GM19351 (cell line): ENCODE measurements around the gene STRN4.
"Not testable (repeated sequence)": the region's sequence is repeated elsewhere in the genome, so short reads cannot be mapped to it uniquely, and the experiment has no call there.

Source experiments
- ATAC-seq: cut with Tn5 transposase; IDR thresholded peaks from one replicate; pipeline ENCODE4 v1.9.1; 2021; ENCODE audit warnings: mild to moderate bottlenecking, moderate library complexity; ENCODE audit not compliant: unreplicated experiment

STRN4 gene

DNA sequence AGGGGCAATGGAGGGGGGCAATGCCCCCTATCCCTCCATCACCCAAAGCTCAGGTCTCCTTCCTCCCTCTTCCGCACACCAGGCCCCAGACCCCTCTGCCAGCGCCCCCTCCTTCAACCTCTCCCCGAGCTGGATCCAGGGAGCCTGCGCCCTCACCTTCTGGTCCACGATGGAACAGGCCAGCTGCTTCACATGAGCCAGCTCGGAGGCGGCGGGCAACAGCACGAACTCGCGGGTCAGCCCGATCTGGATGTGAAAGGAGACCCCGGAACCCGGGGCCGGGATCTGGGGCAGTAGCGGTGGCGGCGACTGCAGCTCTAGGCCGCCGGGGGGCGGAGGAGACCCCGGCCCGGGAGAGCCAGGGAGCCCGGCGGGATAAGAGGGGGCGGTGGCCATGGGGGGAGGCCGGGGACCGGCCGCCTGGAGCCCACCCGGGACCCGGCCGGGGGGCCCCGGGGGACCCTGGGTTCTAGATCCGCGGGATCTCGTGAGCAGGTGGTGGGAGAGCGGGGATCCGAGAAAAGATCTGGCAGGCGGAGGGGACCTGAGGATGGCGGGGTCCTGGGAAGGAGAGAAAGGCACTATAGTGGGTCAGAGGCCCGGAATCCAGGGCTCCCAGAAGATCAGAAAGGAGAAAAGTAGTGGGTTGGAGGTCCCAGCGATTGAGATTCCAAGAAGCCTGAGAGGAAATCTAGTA lies 30.1 kb downstream of the STRN4 start:
- ATAC-seq = no peak

GRCh38 chr19:46715620-46715974 lies 30.7 kb downstream of the STRN4 start:
- ATAC-seq = no peak

- ATAC-seq = peak; percentile 28
Measured at GRCh38 chr19:46714444-46715106, 31.7 kb downstream of the STRN4 start.

DNA sequence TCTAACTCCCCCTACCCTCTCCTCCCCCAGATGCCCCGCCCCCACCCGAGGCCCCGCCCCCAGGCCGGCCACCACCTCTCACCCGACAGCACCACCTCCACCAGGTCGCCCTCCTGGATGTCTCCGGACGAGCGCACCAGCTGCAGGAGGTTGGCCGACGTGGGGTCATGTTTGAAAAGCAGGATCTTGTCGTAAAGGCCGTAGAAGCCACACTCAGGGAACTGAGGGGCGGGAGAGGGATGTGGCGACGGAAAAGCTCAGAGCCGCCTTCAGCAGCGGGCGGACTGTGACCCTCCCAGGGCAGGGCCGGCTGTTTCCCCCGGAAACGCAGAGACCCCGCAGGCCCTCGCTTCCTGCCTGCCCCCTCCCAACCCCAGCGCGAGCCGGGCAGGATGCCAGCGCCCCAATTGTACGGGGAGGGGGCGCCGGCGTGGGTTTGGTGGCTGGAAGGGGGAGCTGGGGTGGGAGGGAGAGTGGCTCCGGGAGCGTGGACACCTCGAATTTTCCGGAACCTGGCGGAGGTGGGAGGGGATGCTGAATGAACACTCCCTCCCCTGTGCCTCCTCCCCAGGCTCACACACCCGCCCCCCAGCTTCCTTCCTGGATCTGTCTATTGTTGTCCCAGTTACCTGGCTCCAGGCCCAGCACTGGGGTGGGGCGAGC lies 32.3 kb downstream of the STRN4 start:
- ATAC-seq = no peak

DNA sequence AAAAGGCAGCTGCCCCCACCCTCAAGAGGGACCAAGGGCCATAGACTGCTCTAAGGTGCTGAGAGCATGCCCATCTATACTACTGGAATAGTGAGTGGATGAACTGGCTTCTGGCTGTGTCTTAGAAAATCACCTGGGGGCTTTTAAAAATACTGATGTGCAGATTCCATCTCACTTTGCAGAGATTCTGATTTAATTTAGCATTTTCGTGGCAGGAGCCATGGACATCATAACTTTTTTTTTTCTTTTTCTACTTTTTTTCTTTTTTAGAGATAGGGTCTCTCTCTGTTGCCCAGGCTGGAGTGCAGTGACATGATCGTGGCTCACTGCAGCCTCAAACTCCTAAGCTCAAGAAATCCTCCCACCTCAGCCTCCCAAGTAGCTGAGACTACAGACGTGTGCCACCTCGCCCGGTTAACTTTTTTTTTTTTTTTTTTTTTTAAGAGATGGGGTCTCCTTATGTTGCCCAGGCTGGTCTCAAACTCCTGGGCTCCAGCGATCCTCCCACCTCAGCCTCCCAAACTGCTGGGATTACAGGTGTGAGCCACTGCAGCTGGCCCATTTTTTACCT lies 33.4 kb downstream of the STRN4 start:
- ATAC-seq = not testable (repeated sequence)

GRCh38 chr19:46710687-46711086 lies 35.6 kb downstream of the STRN4 start:
- no peak for ATAC-seq

GRCh38 chr19:46704379-46705076 lies 41.7 kb downstream of the STRN4 start:
- ATAC-seq = no peak

- no peak for ATAC-seq
Measured at GRCh38 chr19:46700704-46701103, 45.5 kb downstream of the STRN4 start.

DNA sequence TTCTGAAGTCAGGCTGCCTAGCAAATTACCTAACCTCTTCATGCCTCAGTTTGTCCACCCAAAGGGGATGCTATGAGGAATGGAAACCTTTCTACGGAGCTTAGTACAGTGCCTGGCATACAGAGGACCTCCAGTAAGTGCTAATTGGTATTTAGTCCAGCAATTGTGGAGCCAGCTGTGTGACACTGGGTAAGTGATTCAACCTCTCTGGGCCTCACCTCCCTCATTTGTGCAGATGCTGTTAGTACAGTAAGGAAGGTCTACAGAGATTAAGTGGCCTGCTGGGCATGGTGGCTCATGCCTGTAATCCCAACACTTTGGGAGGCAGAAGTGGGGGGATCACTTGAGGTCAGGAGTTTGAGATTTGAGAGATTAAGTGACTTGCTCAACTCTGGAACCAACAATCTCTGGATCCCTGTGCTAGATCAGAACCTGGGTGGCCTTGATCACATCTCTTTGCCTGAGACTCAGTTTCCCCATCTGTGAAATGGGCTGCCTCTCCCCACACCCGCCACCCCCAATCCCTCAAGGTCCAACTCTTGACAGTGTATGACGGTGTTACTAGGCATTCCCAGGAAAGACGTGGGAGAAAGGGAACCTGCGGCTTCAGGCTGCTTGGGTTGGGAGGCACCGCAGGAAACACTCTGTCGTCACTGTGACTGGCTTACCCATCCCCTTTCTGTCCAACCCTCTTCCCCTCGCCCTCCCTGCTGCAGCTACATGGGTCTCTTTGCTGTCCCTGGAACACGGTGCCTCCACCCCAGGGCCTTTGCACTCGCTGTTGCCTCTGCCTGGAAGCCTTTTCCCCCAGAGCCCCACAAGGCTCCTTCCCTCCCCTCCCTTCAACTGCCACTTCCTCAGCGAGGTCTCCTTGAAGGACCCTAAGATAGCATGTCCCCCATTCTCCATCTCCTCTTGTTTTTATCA lies 47.6 kb downstream of the STRN4 start:
- ATAC-seq = no peak

GRCh38 chr19:46697204-46697960 lies 48.9 kb downstream of the STRN4 start:
- ATAC-seq = no peak

GRCh38 chr19:46696866-46697203 lies 49.4 kb downstream of the STRN4 start:
- no peak for ATAC-seq

DNA sequence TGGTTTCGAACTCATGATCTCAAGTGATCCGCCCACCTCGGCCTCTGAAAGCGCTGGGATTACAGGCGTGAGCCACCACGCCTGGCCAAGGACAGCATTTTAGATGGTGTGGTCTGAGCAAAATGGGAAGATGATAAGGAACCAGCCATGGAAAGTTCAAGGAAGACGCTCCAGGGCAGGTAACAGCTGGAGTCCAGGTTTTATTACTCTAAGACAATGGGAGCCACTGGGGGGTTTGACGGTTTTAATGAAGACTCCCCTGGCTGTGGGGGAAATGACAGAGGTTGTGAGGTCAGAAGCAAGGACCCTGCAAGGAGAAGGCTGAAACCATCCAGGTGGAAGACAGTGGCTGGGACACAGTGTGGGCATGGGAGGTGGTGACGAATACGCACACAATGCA lies 50.2 kb downstream of the STRN4 start:
- ATAC-seq = no peak

DNA sequence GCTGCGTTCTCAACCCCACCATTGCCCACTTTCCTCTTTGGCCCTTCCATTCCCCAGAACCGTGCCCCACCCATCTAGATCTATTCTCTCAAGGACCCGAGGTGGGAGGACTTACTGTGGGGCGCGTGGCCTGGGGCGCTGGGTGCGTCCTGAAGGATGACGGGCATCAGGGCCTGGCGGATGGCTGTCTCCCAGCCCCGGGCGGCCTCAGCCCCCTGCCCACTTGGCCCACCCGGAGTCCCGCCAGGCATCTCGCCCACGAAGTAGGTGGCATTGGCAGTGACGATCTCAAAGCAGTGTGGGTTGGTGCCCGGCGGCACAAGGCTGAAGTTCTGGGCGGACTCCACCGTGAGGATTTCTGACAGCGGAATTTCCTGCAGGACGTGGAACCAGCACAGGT lies 52.5 kb downstream of the STRN4 start:
- ATAC-seq = no peak

- no peak for ATAC-seq
Measured at GRCh38 chr19:46692918-46693722, 53.1 kb downstream of the STRN4 start.

DNA sequence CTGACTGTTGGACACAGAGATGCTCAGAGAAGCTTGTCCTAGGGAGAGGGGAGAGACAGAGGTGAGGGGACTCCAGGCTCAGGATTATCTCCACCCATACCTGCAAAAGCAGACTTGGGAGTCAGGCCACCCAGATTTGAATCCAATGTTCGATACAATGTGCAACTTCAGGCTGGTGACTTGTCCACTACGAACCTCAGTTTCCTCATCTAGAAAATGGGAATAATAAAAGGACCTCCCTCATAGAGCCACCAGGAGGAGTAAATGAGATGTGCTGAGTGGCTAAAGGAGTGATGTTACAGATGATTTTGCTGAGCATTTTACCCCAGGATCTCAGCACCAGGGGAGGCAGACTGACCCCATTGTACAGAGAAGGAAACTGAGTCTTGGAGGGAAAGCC lies 54.3 kb downstream of the STRN4 start:
- no peak for ATAC-seq

- ATAC-seq = no peak
Measured at GRCh38 chr19:46691104-46691503, 55.1 kb downstream of the STRN4 start.

- no peak for ATAC-seq
Measured at GRCh38 chr19:46689358-46689757, 56.9 kb downstream of the STRN4 start.

- ATAC-seq = no peak
Measured at GRCh38 chr19:46687438-46688145, 58.7 kb downstream of the STRN4 start.
